Measurements from ENCODE around the gene RAB11FIP3. TPM values are rescaled to one million over a fixed set of nuclear protein-coding genes. Genes with fewer than 3 reads are reported as not detected.

The RAB11FIP3 gene
- total and polyA plus RNA-seq, 5 donors from 2014 or later: 1.0 to 34.5 (median 1.5) TPM

GRCh38 chr16:454397-454940 lies 29.0 kb downstream of the RAB11FIP3 start:
- H3K9me3 Mint-ChIP-seq: no peaks in the 10 kb centered on the region
- Histone ChIP-seq H3K4me3 (ENCODE audit: low read depth, low read length) (no peak overlapping the region), H3K27me3 (ENCODE audit: control insufficient read depth, insufficient read depth, low read length) (no peaks in the 10 kb centered on the region), H3K4me1 (ENCODE audit: control insufficient read depth, insufficient read depth, low read length, poor library complexity, severe bottlenecking) (no peaks in the 10 kb centered on the region), H3K36me3 (ENCODE audit: control insufficient read depth, insufficient read depth, low read length) (no peaks in the 10 kb centered on the region), H3K9me3 (ENCODE audit: control insufficient read depth in 2 of 2, low read length in 2 of 2) (no peaks in the 10 kb centered on the region), H3K27ac (ENCODE audit: insufficient read depth, low read length, poor library complexity, severe bottlenecking) (no peak overlapping the region)
- peak overlapping the region in 1 of 3 donors; percentile 43 for H3K27ac Mint-ChIP-seq
- H3K27me3 Mint-ChIP-seq: no peaks in the 10 kb centered on the region
- H3K4me3 Mint-ChIP-seq: no peak overlapping the region
- DNase-seq (no peak), ATAC-seq (ENCODE audit: low read depth in 2 of 2) (no peak)
- no peaks in the 10 kb centered on the region for H3K36me3 Mint-ChIP-seq
- H3K4me1 Mint-ChIP-seq: peaks cover 0 to 16% (median 9%) of the 10 kb centered on the region in 4 donors

GRCh38 chr16:455453-455852 lies 30.0 kb downstream of the RAB11FIP3 start:
- DNase-seq: no peak
- Histone ChIP-seq H3K27me3 (ENCODE audit: control insufficient read depth, insufficient read depth, low read length) (no peaks in the 10 kb centered on the region), H3K4me1 (ENCODE audit: control insufficient read depth, insufficient read depth, low read length, poor library complexity, severe bottlenecking) (no peaks in the 10 kb centered on the region), H3K4me3 (ENCODE audit: low read depth, low read length) (no peak overlapping the region), H3K9me3 (ENCODE audit: control insufficient read depth in 2 of 2, low read length in 2 of 2) (no peaks in the 10 kb centered on the region), H3K27ac (ENCODE audit: insufficient read depth, low read length, poor library complexity, severe bottlenecking) (no peak overlapping the region), H3K36me3 (ENCODE audit: control insufficient read depth, insufficient read depth, low read length) (no peaks in the 10 kb centered on the region)
- H3K27me3 Mint-ChIP-seq: no peaks in the 10 kb centered on the region
- H3K4me3 Mint-ChIP-seq: no peak overlapping the region
- H3K4me1 Mint-ChIP-seq: peaks cover 0 to 16% (median 9%) of the 10 kb centered on the region in 4 donors
- H3K36me3 Mint-ChIP-seq: no peaks in the 10 kb centered on the region
- H3K9me3 Mint-ChIP-seq: no peaks in the 10 kb centered on the region
- no peak for ATAC-seq (ENCODE audit: low read depth in 2 of 2)
- H3K27ac Mint-ChIP-seq: no peak overlapping the region

- H3K27me3 ChIP-seq (ENCODE audit: control insufficient read depth, insufficient read depth, low read length): no peaks in the 10 kb centered on the region
- Mint-ChIP-seq H3K4me3 (no peak overlapping the region), H3K27ac (no peak overlapping the region), H3K36me3 (peaks cover 7% of the 10 kb centered on the region), H3K9me3 (no peaks in the 10 kb centered on the region), H3K4me1 (peaks cover 0 to 12% (median 10%) of the 10 kb centered on the region in 4 donors), H3K27me3 (no peaks in the 10 kb centered on the region)
- H3K4me1 ChIP-seq (ENCODE audit: control insufficient read depth, insufficient read depth, low read length, poor library complexity, severe bottlenecking): no peaks in the 10 kb centered on the region
- H3K4me3 ChIP-seq (ENCODE audit: low read depth, low read length): no peak overlapping the region
- ATAC-seq (ENCODE audit: low read depth in 2 of 2): no peak
- no peak for DNase-seq
- no peaks in the 10 kb centered on the region for H3K36me3 ChIP-seq (ENCODE audit: control insufficient read depth, insufficient read depth, low read length)
- H3K9me3 ChIP-seq (ENCODE audit: control insufficient read depth in 2 of 2, low read length in 2 of 2): no peaks in the 10 kb centered on the region
- H3K27ac ChIP-seq (ENCODE audit: insufficient read depth, low read length, poor library complexity, severe bottlenecking): no peak overlapping the region
Measured at GRCh38 chr16:456891-457483, 31.5 kb downstream of the RAB11FIP3 start.

GRCh38 chr16:457732-458400 lies 32.4 kb downstream of the RAB11FIP3 start:
- H3K27ac Mint-ChIP-seq: no peak overlapping the region
- no peaks in the 10 kb centered on the region for H3K27me3 ChIP-seq (ENCODE audit: control insufficient read depth, insufficient read depth, low read length)
- no peak overlapping the region for H3K4me3 Mint-ChIP-seq

GRCh38 chr16:459761-460160 lies 34.3 kb downstream of the RAB11FIP3 start:
- ATAC-seq (ENCODE audit: low read depth in 2 of 2): no peak
- H3K4me3 ChIP-seq (ENCODE audit: low read depth, low read length): no peak overlapping the region
- peaks cover 0 to 11% (median 9%) of the 10 kb centered on the region in 4 donors for H3K4me1 Mint-ChIP-seq
- no peak overlapping the region for H3K27ac Mint-ChIP-seq
- no peaks in the 10 kb centered on the region for H3K9me3 ChIP-seq (ENCODE audit: control insufficient read depth in 2 of 2, low read length in 2 of 2)
- H3K36me3 Mint-ChIP-seq: peaks cover 15% of the 10 kb centered on the region
- no peaks in the 10 kb centered on the region for H3K36me3 ChIP-seq (ENCODE audit: control insufficient read depth, insufficient read depth, low read length)
- H3K4me3 Mint-ChIP-seq: no peak overlapping the region
- H3K9me3 Mint-ChIP-seq: no peaks in the 10 kb centered on the region
- no peaks in the 10 kb centered on the region for H3K4me1 ChIP-seq (ENCODE audit: control insufficient read depth, insufficient read depth, low read length, poor library complexity, severe bottlenecking)
- no peaks in the 10 kb centered on the region for H3K27me3 Mint-ChIP-seq
- no peak overlapping the region for H3K27ac ChIP-seq (ENCODE audit: insufficient read depth, low read length, poor library complexity, severe bottlenecking)
- no peak for DNase-seq
- H3K27me3 ChIP-seq (ENCODE audit: control insufficient read depth, insufficient read depth, low read length): no peaks in the 10 kb centered on the region

More at GRCh38 chr16:457732-458400, 32.4 kb downstream of the RAB11FIP3 start:
- Histone ChIP-seq H3K27ac (ENCODE audit: insufficient read depth, low read length, poor library complexity, severe bottlenecking) (no peak overlapping the region), H3K9me3 (ENCODE audit: control insufficient read depth in 2 of 2, low read length in 2 of 2) (no peaks in the 10 kb centered on the region), H3K4me3 (ENCODE audit: low read depth, low read length) (no peak overlapping the region), H3K36me3 (ENCODE audit: control insufficient read depth, insufficient read depth, low read length) (no peaks in the 10 kb centered on the region), H3K4me1 (ENCODE audit: control insufficient read depth, insufficient read depth, low read length, poor library complexity, severe bottlenecking) (no peaks in the 10 kb centered on the region)
- Mint-ChIP-seq H3K27me3 (no peaks in the 10 kb centered on the region), H3K36me3 (peaks cover 11% of the 10 kb centered on the region), H3K4me1 (peaks cover 0 to 12% (median 10%) of the 10 kb centered on the region in 4 donors), H3K9me3 (no peaks in the 10 kb centered on the region)
- DNase-seq (no peak), ATAC-seq (ENCODE audit: low read depth in 2 of 2) (no peak)

- H3K4me1 Mint-ChIP-seq: peaks cover 0 to 15% (median 11%) of the 10 kb centered on the region in 4 donors
- no peaks in the 10 kb centered on the region for H3K9me3 Mint-ChIP-seq
- ATAC-seq (ENCODE audit: low read depth in 2 of 2): no peak
- Histone ChIP-seq H3K27ac (ENCODE audit: insufficient read depth, low read length, poor library complexity, severe bottlenecking) (no peak overlapping the region), H3K4me3 (ENCODE audit: low read depth, low read length) (no peak overlapping the region), H3K9me3 (ENCODE audit: control insufficient read depth in 2 of 2, low read length in 2 of 2) (no peaks in the 10 kb centered on the region), H3K4me1 (ENCODE audit: control insufficient read depth, insufficient read depth, low read length, poor library complexity, severe bottlenecking) (no peaks in the 10 kb centered on the region), H3K36me3 (ENCODE audit: control insufficient read depth, insufficient read depth, low read length) (no peaks in the 10 kb centered on the region), H3K27me3 (ENCODE audit: control insufficient read depth, insufficient read depth, low read length) (no peaks in the 10 kb centered on the region)
- no peak for DNase-seq
- no peak overlapping the region for H3K4me3 Mint-ChIP-seq
- H3K27ac Mint-ChIP-seq: no peak overlapping the region
- peaks cover 18% of the 10 kb centered on the region for H3K36me3 Mint-ChIP-seq
- no peaks in the 10 kb centered on the region for H3K27me3 Mint-ChIP-seq
Measured at GRCh38 chr16:460787-461186, 35.3 kb downstream of the RAB11FIP3 start.

GRCh38 chr16:463071-463470 lies 37.6 kb downstream of the RAB11FIP3 start:
- Histone ChIP-seq H3K27ac (ENCODE audit: insufficient read depth, low read length, poor library complexity, severe bottlenecking) (no peak overlapping the region), H3K4me1 (ENCODE audit: control insufficient read depth, insufficient read depth, low read length, poor library complexity, severe bottlenecking) (no peaks in the 10 kb centered on the region), H3K9me3 (ENCODE audit: control insufficient read depth in 2 of 2, low read length in 2 of 2) (no peaks in the 10 kb centered on the region), H3K4me3 (ENCODE audit: low read depth, low read length) (no peak overlapping the region), H3K36me3 (ENCODE audit: control insufficient read depth, insufficient read depth, low read length) (no peaks in the 10 kb centered on the region), H3K27me3 (ENCODE audit: control insufficient read depth, insufficient read depth, low read length) (no peaks in the 10 kb centered on the region)
- ATAC-seq (ENCODE audit: low read depth in 2 of 2) (no peak), DNase-seq (no peak)
- peaks cover 21% of the 10 kb centered on the region for H3K36me3 Mint-ChIP-seq
- no peaks in the 10 kb centered on the region for H3K27me3 Mint-ChIP-seq
- H3K9me3 Mint-ChIP-seq: no peaks in the 10 kb centered on the region
- peaks cover 0 to 9% (median 7%) of the 10 kb centered on the region in 4 donors for H3K4me1 Mint-ChIP-seq
- H3K4me3 Mint-ChIP-seq: no peak overlapping the region
- no peak overlapping the region for H3K27ac Mint-ChIP-seq

All from CD4-positive, CD25-positive, alpha-beta regulatory T cell (primary cell).